ENCODE data around the gene CERK.
A peak's percentile ranks its signal among the peaks of the same experiment; 100 is the strongest.

Gene CERK

GRCh38 chr22:46770726-46771125 is 32.7 kb upstream of the CERK start (continued):
- no peak for TF ChIP-seq PRDM2 (tag by site-specific recombination; IDR thresholded peaks at IDR 0.05; ENCODE audit: borderline replicate concordance)
- no peak for TF ChIP-seq PRDM1 (tag by site-specific recombination; IDR thresholded peaks at IDR 0.05)
- TF ChIP-seq GLIS2 (tag by site-specific recombination; IDR thresholded peaks at IDR 0.05) = no peak
- no peak for TF ChIP-seq ZNF354C (tag by site-specific recombination; IDR thresholded peaks at IDR 0.05; ENCODE audit: borderline replicate concordance, low read depth)

GRCh38 chr22:46770151-46770641 is 32.1 kb upstream of the CERK start:
- ChIA-PET POLR2A (no interaction called here), CTCF (interaction anchor here (0.7 to 6.6 kb wide), 5 partner anchors 11 to 117 kb away, joined by 3 to 33 read pairs (median 4); no protein-coding TSS in a partner anchor)
- peaks cover 19% of the 10 kb centered on the region for H3K4me1 ChIP-seq (ENCODE audit: control insufficient read depth, insufficient read depth, low read length)

More at GRCh38 chr22:46770151-46770641, 32.1 kb upstream of the CERK start:
- peaks cover 0 to 9% of the 10 kb centered on the region in 2 experiments; a peak in 2 of 3 replicates for H3K36me3 ChIP-seq (ENCODE audit: control insufficient read depth in 2 of 2, insufficient read depth in 1 of 2, low read length in 2 of 2)
- no peaks in the 10 kb centered on the region for H3K9me3 ChIP-seq (ENCODE audit: control insufficient read depth, insufficient read depth, low read depth, low read length)
- TF ChIP-seq MYNN (tag by site-specific recombination; IDR thresholded peaks at IDR 0.05; ENCODE audit: borderline replicate concordance) (no peak), PRDM10 (tag by site-specific recombination; IDR thresholded peaks at IDR 0.05) (no peak), ZNF629 (tag by site-specific recombination; IDR thresholded peaks at IDR 0.05) (no peak), ZNF211 (tag by site-specific recombination; IDR thresholded peaks at IDR 0.05; ENCODE audit: low read depth) (no peak), ZSCAN4 (tag by site-specific recombination; IDR thresholded peaks at IDR 0.05) (no peak), OVOL3 (tag by site-specific recombination; IDR thresholded peaks at IDR 0.05) (no peak), ZNF670 (tag by site-specific recombination; IDR thresholded peaks at IDR 0.05; ENCODE audit: low read depth) (no peak), REST (tag by site-specific recombination; IDR thresholded peaks at IDR 0.05) (peak; percentile 87)
- no peak overlapping the region for H3K4me3 ChIP-seq (ENCODE audit: low read depth, low read length)
- 0 out of 2 replicates have a peak overlapping the region, but pooled peaks have one; percentile 16 for H3K27ac ChIP-seq (ENCODE audit: extremely low read depth, low read depth, low read length)

All from HEK293 (cell line).